Kidney epithelial cell (primary cell): ENCODE data around the gene APOL2. TPM values are rescaled to one million over a fixed set of nuclear protein-coding genes. Genes with fewer than 3 reads are reported as not detected.
A peak's percentile ranks its signal among the peaks of the same experiment; 100 is the strongest.

Source experiments
- DNase-seq: peaks from one replicate; pipeline ENCODE4 v3.0.0-alpha.2; 2010; ENCODE audit warnings: low read depth
- H3K27me3 ChIP-seq: 2 replicates; pipeline ENCODE4 v1.6.0; 2011; ENCODE audit warnings: low read length; ENCODE audit not compliant: control insufficient read depth, insufficient read depth
- H3K36me3 ChIP-seq: 2 replicates; pipeline ENCODE4 v1.5.1; 2011; ENCODE audit warnings: low read length; ENCODE audit not compliant: control insufficient read depth, insufficient read depth
- H3K4me3 ChIP-seq: 2 replicates; pipeline ENCODE4 v1.5.1; 2011; ENCODE audit warnings: low read depth, mild to moderate bottlenecking, control low read depth, low read length
- CTCF ChIP-seq: IDR thresholded peaks from 2 replicates; pipeline ENCODE4 v1.5.1; 2011; ENCODE audit warnings: mild to moderate bottlenecking, moderate library complexity, low read length, control low read depth, inconsistent platforms; ENCODE audit not compliant: insufficient read depth, poor library complexity, severe bottlenecking
- total RNA-seq: library from RNA; depleted of rRNA; stranded (reverse); fragments of >200 nt; gene quantifications from 2 replicates; pipeline ENCODE4 v1.2.3, GENCODE V29; 2015

Gene APOL2
- total RNA-seq, 1 donor from 2014 or later: 39.9 TPM

DNA sequence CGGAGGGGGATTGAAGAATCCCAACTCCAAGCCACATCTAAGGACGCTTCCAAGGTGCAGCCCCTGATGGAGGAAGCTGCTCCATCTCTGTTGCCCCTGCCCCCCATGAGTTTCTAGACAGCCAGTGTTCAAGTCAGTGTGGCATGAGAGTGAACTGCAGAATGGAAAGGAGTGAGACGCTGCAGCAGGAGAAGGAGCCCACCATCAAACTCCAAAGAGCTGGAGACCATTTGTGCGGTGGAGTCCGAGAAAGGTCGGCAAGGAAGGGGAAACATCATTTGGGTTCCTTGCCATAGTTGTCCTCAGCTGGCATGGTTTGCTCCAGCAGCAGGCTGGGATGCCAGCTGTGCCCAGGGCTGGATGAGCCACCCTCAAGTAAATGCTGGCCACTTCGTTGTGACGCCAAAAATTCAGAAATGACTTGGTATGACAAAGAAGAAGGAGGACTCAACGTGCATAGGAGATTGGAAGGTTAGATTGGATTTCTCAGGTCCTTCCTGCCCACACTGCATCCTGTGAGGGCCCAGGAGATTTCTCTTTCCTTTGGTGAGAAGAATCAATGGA is 16.4 kb downstream of the APOL2 start:
- DNase-seq: no peak

GRCh38 chr22:36221799-36222751 is 17.3 kb downstream of the APOL2 start:
- TF ChIP-seq CTCF: peak; percentile 88
- Histone ChIP-seq H3K27me3 (peaks cover 5% of the 10 kb centered on the region), H3K4me3 (no peak overlapping the region), H3K36me3 (no peaks in the 10 kb centered on the region)
- no peak for DNase-seq

More for the DNA sequence above, 16.4 kb downstream of the APOL2 start:
- H3K4me3 ChIP-seq: no peak overlapping the region
- H3K27me3 ChIP-seq: peaks cover 5% of the 10 kb centered on the region
- TF ChIP-seq CTCF: no peak
- no peaks in the 10 kb centered on the region for H3K36me3 ChIP-seq

DNA sequence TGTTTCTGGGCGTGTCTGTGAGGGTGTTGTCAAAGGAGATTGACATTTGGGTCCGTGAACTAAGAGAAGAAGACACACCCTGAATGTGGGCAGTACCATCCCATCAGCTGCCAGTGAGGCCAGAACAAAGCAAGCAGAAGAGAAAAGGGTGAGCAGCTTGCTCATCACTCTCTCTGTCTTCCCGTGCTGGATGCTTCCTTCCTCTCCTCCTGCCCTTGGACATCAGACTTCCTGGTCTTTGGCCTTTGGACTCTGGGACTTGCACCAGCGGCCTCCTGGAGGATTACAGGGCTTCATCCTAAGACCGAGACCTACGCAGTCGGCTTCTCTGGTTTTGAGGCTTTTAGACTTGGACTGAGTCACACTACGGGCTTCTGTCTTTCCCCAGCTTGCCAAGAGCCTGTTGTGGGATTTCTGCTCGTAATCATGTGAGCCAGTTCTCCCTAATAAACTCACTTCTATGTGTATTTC is 18.8 kb downstream of the APOL2 start:
- no peak overlapping the region for H3K4me3 ChIP-seq
- DNase-seq: no peak
- H3K36me3 ChIP-seq: no peaks in the 10 kb centered on the region
- no peak for TF ChIP-seq CTCF
- H3K27me3 ChIP-seq: peaks cover 5% of the 10 kb centered on the region

DNA sequence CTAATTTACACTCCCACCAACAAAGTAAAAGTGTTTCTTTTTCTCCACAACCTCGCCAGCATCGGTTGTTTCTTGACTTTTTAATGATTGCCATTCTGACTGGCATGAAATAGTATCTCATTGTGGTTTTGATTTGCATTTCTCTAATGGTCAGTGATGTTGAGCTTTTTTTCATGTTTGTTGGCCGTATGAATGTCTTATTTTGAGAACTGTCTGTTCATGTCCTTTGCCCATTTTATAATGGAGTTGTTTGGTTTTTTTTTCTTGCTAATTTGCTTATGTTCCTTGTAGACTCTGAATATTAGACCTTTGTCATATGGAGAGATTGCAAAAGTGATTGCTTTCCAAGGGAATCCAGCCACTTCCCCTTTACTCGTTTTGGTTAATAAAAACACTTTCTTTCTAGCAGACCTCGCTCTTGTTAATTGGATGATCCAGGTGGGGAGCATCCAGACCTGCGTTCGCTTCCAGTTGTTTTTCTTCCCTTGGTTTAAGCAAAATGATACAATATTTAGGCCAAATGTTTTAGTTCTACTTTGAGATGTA is 20.6 kb downstream of the APOL2 start:
- no peak for TF ChIP-seq CTCF
- no peak for DNase-seq
- Histone ChIP-seq H3K36me3 (no peaks in the 10 kb centered on the region), H3K27me3 (peaks cover 14% of the 10 kb centered on the region), H3K4me3 (no peak overlapping the region)

- peaks cover 29% of the 10 kb centered on the region for H3K27me3 ChIP-seq
These were observed 23.3 kb downstream of the APOL2 start for GRCh38 chr22:36215981-36216380.

More at GRCh38 chr22:36215981-36216380, 23.3 kb downstream of the APOL2 start:
- no peaks in the 10 kb centered on the region for H3K36me3 ChIP-seq
- TF ChIP-seq CTCF: no peak
- DNase-seq: no peak
- no peak overlapping the region for H3K4me3 ChIP-seq
